Astrocyte of the spinal cord (primary cell): ENCODE data around the gene BAIAP2.
A peak's percentile ranks its signal among the peaks of the same experiment; 100 is the strongest.

Source experiments
- DNase-seq: peaks from one replicate; pipeline ENCODE4 v3.0.0; 2011; ENCODE audit warnings: low read depth, low spot score
- H3K4me3 ChIP-seq: 2 replicates; pipeline ENCODE4 v1.5.1; 2011; ENCODE audit warnings: low read depth, mild to moderate bottlenecking, low read length, moderate library complexity
- CTCF ChIP-seq: IDR thresholded peaks from 2 replicates; pipeline ENCODE4 v1.5.1; 2012; ENCODE audit warnings: low read depth, mild to moderate bottlenecking, low read length, inconsistent platforms
- in situ Hi-C: cut with HindIII; loops from 2 replicates; pipeline ENCODE4 v1.10.0; 2017; ENCODE audit warnings: low sequenced_read_pairs

The BAIAP2 gene

GRCh38 chr17:81056312-81056711 lies 21.4 kb downstream of the BAIAP2 start:
- no peak for DNase-seq
- TF ChIP-seq CTCF, result no peak
- H3K4me3 ChIP-seq, result no peak overlapping the region
- in situ Hi-C loops, result no loop called here

GRCh38 chr17:81057079-81057730 lies 22.3 kb downstream of the BAIAP2 start:
- DNase-seq, result peak; percentile 38
- no peak for TF ChIP-seq CTCF
- in situ Hi-C loops, result no loop called here
- no peak overlapping the region for H3K4me3 ChIP-seq

- no peak for DNase-seq
- no peak for TF ChIP-seq CTCF
- H3K4me3 ChIP-seq, result no peak overlapping the region
- in situ Hi-C loops, result no loop called here
Observed at GRCh38 chr17:81057777-81058176, 22.8 kb downstream of the BAIAP2 start.

- in situ Hi-C loops, result no loop called here
- H3K4me3 ChIP-seq, result no peak overlapping the region
- DNase-seq, result no peak
- TF ChIP-seq CTCF, result no peak
Observed at GRCh38 chr17:81058263-81058871, 23.4 kb downstream of the BAIAP2 start.

- in situ Hi-C loops, result no loop called here
- no peak overlapping the region for H3K4me3 ChIP-seq
- DNase-seq, result no peak
Observed at GRCh38 chr17:81059026-81059425, 24.1 kb downstream of the BAIAP2 start.

GRCh38 chr17:81060416-81060815 lies 25.5 kb downstream of the BAIAP2 start:
- in situ Hi-C loops, result no loop called here
- TF ChIP-seq CTCF, result no peak
- DNase-seq, result no peak
- no peak overlapping the region for H3K4me3 ChIP-seq

More at GRCh38 chr17:81059026-81059425, 24.1 kb downstream of the BAIAP2 start:
- TF ChIP-seq CTCF, result no peak
